Esophagus squamous epithelium (tissue), 5 donors: ENCODE measurements around the gene CMPK1. TPM values are rescaled to one million over a fixed set of nuclear protein-coding genes. Genes with fewer than 3 reads are reported as not detected.

Experiments used
- DNase-seq: peaks from one replicate; lab custom pipeline; 2025; lab: John Stamatoyannopoulos, UW
- H3K27ac ChIP-seq, 4 donors: fragments of 200-600 bp; sonication (generic); one replicate each; pipeline ENCODE4 v1.5.1; 2016 to 2019; ENCODE audit warnings: mild to moderate bottlenecking in 1 of 4
- H3K27me3 ChIP-seq, 4 donors: fragments of 200-600 bp; sonication (generic); 1 replicate in 3 of 4; 2 replicates in 1 of 4; pipeline versions ENCODE4 v1.5.1 to v1.6.0; 2017 to 2021; ENCODE audit warnings: antibody characterized with exemption in 1 of 4
- H3K36me3 ChIP-seq, 3 donors: fragments of 200-600 bp; sonication (generic); one replicate each; pipeline ENCODE4 v1.5.1; 2016 to 2019
- H3K4me1 ChIP-seq, 3 donors: fragments of 200-600 bp; sonication (generic); one replicate each; pipeline ENCODE4 v1.5.1; 2017 to 2019
- H3K4me3 ChIP-seq, 4 donors: fragments of 200-600 bp; sonication (generic); 1 replicate in 3 of 4; 2 replicates in 1 of 4; pipeline ENCODE4 v1.5.1; 2016 to 2019; ENCODE audit warnings: mild to moderate bottlenecking in 2 of 4, moderate library complexity in 1 of 4
- H3K9me3 ChIP-seq, 3 donors: fragments of 200-600 bp; sonication (generic); one replicate each; pipeline ENCODE4 v1.5.1; 2016 to 2019
- CTCF ChIP-seq, 6 experiments: fragments of 450-650 bp in 4 of 6; fragments of 200-600 bp in 2 of 6; sonication (generic) in 2 of 6; IDR thresholded peaks; one replicate each; pipeline ENCODE4 v1.5.1; 2016 to 2019; ENCODE audit warnings: antibody characterized with exemption in 6 of 6, mild to moderate bottlenecking in 4 of 6, moderate library complexity in 4 of 6
- POLR2A ChIP-seq, 4 donors: fragments of 450-650 bp; IDR thresholded peaks; one replicate each; pipeline ENCODE4 v1.6.1; 2017; ENCODE audit warnings: antibody characterized with exemption in 4 of 4, mild to moderate bottlenecking in 4 of 4, moderate library complexity in 3 of 4
- WGBS, 2 donors: methylation state at CpG; one replicate each; pipeline ENCODE4 v1.1.5; 2018; 5-methylcytosine and 5-hydroxymethylcytosine counted together
- intact Hi-C: fragments of 100-400 bp; cut with DNase I; formaldehyde crosslinking; loops from one replicate; pipeline ENCODE4 v1.15.0; 2022
- total RNA-seq, 4 donors: library from RNA; depleted of rRNA; stranded (reverse); fragments of >200 nt; gene quantifications; one replicate each; pipeline ENCODE4 v1.1.0, GENCODE V29; 2016
- donor health status: DM: yes; HTN: yes; CAD: no.

The CMPK1 gene
- total RNA-seq, 4 donors from 2014 or later: 124 to 177 (median 133) TPM

GRCh38 chr1:47399138-47399845, 65.7 kb downstream of the CMPK1 start:
- DNase-seq: no peak
- H3K9me3 ChIP-seq: no peaks in the 10 kb centered on the region
- H3K27ac ChIP-seq: no peak overlapping the region
- no peaks in the 10 kb centered on the region for H3K4me1 ChIP-seq
- intact Hi-C loops: no loop called here
- H3K27me3 ChIP-seq: peaks cover 0 to 86% (median 0%) of the 10 kb centered on the region in 4 donors
- H3K4me3 ChIP-seq: no peak overlapping the region
- WGBS, 2 donors: 78 to 88% methylated on average over 1 to 4 of the region's 4 CpGs
- TF ChIP-seq CTCF (IDR thresholded peaks at IDR 0.05) (no peak), POLR2A (IDR thresholded peaks at IDR 0.05) (no peak)
- no peaks in the 10 kb centered on the region for H3K36me3 ChIP-seq

DNA sequence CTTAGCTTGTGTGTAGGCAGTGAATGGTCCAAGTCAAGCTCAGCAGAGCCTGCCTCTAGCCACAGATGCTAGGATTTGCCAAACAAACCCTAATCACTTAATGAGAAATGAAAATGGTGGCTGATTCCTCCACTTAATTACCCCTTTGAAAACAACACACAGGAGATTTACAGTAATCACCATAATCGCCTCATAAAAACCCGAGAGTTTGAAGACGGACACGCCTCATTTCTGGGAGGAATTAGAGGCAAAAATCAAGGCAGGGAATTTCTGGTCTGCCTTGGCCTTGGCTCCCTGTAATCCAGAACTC, 66.2 kb downstream of the CMPK1 start:
- TF ChIP-seq CTCF (IDR thresholded peaks at IDR 0.05): no peak
- no peak for TF ChIP-seq POLR2A (IDR thresholded peaks at IDR 0.05)
- H3K9me3 ChIP-seq: no peaks in the 10 kb centered on the region
- intact Hi-C loops: no loop called here
- H3K36me3 ChIP-seq: no peaks in the 10 kb centered on the region
- H3K4me1 ChIP-seq: no peaks in the 10 kb centered on the region
- no peak overlapping the region for H3K4me3 ChIP-seq
- peaks cover 0 to 84% (median 0%) of the 10 kb centered on the region in 4 donors for H3K27me3 ChIP-seq
- 84 to 93% methylated on average over 4 of the region's 4 CpGs for WGBS, 2 donors
- no peak for DNase-seq
- no peak overlapping the region for H3K27ac ChIP-seq

GRCh38 chr1:47401761-47402160, 68.2 kb downstream of the CMPK1 start:
- intact Hi-C loops: no loop called here
- no peak for TF ChIP-seq POLR2A (IDR thresholded peaks at IDR 0.05)
- no peak for TF ChIP-seq CTCF (IDR thresholded peaks at IDR 0.05)
- 86 to 92% methylated on average over 4 of the region's 4 CpGs for WGBS, 2 donors

DNA sequence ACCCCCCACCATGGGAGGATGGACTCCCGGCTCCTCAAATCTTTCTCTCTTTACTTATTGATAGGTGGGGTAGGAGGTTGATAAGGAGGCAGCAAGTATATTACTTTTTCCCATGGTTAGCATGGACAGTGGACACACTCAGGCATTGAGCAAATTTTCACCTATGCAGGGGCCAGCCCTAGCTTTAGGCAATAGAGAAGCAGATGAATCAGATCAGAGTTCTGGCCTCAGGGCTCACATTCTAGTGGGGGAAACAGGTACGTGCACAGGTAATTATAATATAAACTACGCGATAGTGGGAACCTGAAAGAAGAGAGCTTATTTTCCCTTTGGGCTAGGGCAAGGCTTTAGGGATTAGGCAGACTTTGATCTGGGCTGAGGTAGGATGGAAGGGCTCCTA, 69.0 kb downstream of the CMPK1 start:
- no peak overlapping the region for H3K27ac ChIP-seq
- 77 to 82% methylated on average over 4 of the region's 4 CpGs for WGBS, 2 donors
- no peaks in the 10 kb centered on the region for H3K4me1 ChIP-seq
- TF ChIP-seq CTCF (IDR thresholded peaks at IDR 0.05): no peak
- no peak for TF ChIP-seq POLR2A (IDR thresholded peaks at IDR 0.05)
- peaks cover 0 to 84% (median 0%) of the 10 kb centered on the region in 4 donors for H3K27me3 ChIP-seq
- no peak for DNase-seq
- intact Hi-C loops: no loop called here
- H3K4me3 ChIP-seq: no peak overlapping the region
- H3K9me3 ChIP-seq: no peaks in the 10 kb centered on the region
- no peaks in the 10 kb centered on the region for H3K36me3 ChIP-seq

More at GRCh38 chr1:47401761-47402160, 68.2 kb downstream of the CMPK1 start:
- no peak for DNase-seq
- Histone ChIP-seq H3K27ac (no peak overlapping the region), H3K36me3 (no peaks in the 10 kb centered on the region), H3K9me3 (no peaks in the 10 kb centered on the region), H3K4me1 (no peaks in the 10 kb centered on the region), H3K4me3 (no peak overlapping the region), H3K27me3 (peaks cover 0 to 84% (median 0%) of the 10 kb centered on the region in 4 donors)

GRCh38 chr1:47403321-47403910, 69.8 kb downstream of the CMPK1 start:
- intact Hi-C loops: no loop called here
- H3K4me3 ChIP-seq: no peak overlapping the region
- TF ChIP-seq CTCF (IDR thresholded peaks at IDR 0.05) (no peak), POLR2A (IDR thresholded peaks at IDR 0.05) (no peak)
- WGBS, 2 donors: 80 to 83% methylated on average over 4 of the region's 4 CpGs
- H3K36me3 ChIP-seq: no peaks in the 10 kb centered on the region
- no peaks in the 10 kb centered on the region for H3K4me1 ChIP-seq
- H3K27me3 ChIP-seq: peaks cover 0 to 84% (median 0%) of the 10 kb centered on the region in 4 donors
- no peak for DNase-seq
- no peak overlapping the region for H3K27ac ChIP-seq
- H3K9me3 ChIP-seq: no peaks in the 10 kb centered on the region
